Trophoblast cell (in vitro differentiated cells and primary cell): ENCODE measurements around the gene HFE.

Source experiments
- DNase-seq, 2 donors: peaks; one replicate each; pipeline ENCODE4 v3.0.0-alpha.2; 2016
- H2AFZ ChIP-seq: 2 replicates; pipeline ENCODE4 v1.6.1; 2013; ENCODE audit warnings: low read length, moderate library complexity, mild to moderate bottlenecking; ENCODE audit not compliant: insufficient read depth, poor library complexity
- H2AK5ac ChIP-seq: 2 replicates; pipeline ENCODE4 v1.6.1; 2013; ENCODE audit warnings: mild to moderate bottlenecking, low read length
- H2BK120ac ChIP-seq: 2 replicates; pipeline ENCODE4 v1.6.1; 2013; ENCODE audit warnings: low read length, mild to moderate bottlenecking, moderate library complexity; ENCODE audit not compliant: insufficient read depth, poor library complexity
- H2BK12ac ChIP-seq: 2 replicates; pipeline ENCODE4 v1.6.1; 2013; ENCODE audit warnings: mild to moderate bottlenecking, low read length, moderate library complexity
- H2BK5ac ChIP-seq: 2 replicates; pipeline ENCODE4 v1.6.1; 2013; ENCODE audit warnings: low read length, low read depth, moderate library complexity, mild to moderate bottlenecking; ENCODE audit not compliant: poor library complexity
- H3K14ac ChIP-seq: 2 replicates; pipeline ENCODE4 v1.6.1; 2013; ENCODE audit warnings: mild to moderate bottlenecking, low read length
- H3K18ac ChIP-seq: 2 replicates; pipeline ENCODE4 v1.6.1; 2013; ENCODE audit warnings: mild to moderate bottlenecking, low read length
- H3K23ac ChIP-seq: 2 replicates; pipeline ENCODE4 v1.6.1; 2013; ENCODE audit warnings: low read length
- H3K27ac ChIP-seq: 2 replicates; pipeline ENCODE4 v1.5.1; 2013; ENCODE audit warnings: low read depth, mild to moderate bottlenecking, inconsistent platforms, low read length, moderate library complexity
- H3K27me3 ChIP-seq: 2 replicates; pipeline ENCODE4 v1.6.1; 2013; ENCODE audit warnings: inconsistent platforms, mild to moderate bottlenecking, low read length, moderate library complexity; ENCODE audit not compliant: insufficient read depth
- H3K36me3 ChIP-seq, 2 experiments: 1 replicate in 1 of 2; 2 replicates in 1 of 2; pipeline ENCODE4 v1.6.1; 2013; ENCODE audit warnings: low read length in 2 of 2, mild to moderate bottlenecking in 2 of 2, moderate library complexity in 1 of 2; ENCODE audit not compliant: insufficient read depth in 2 of 2, control insufficient read depth in 1 of 2
- H3K4ac ChIP-seq: 2 replicates; pipeline ENCODE4 v1.6.1; 2013; ENCODE audit warnings: low read depth, mild to moderate bottlenecking, low read length, moderate library complexity
- H3K4me1 ChIP-seq, 2 experiments: 1 replicate in 1 of 2; 2 replicates in 1 of 2; pipeline ENCODE4 v1.6.1; 2013; ENCODE audit warnings: low read length in 2 of 2, mild to moderate bottlenecking in 2 of 2, moderate library complexity in 1 of 2; ENCODE audit not compliant: insufficient read depth in 2 of 2, control insufficient read depth in 1 of 2
- H3K4me2 ChIP-seq: 2 replicates; pipeline ENCODE4 v1.6.1; 2013; ENCODE audit warnings: inconsistent platforms, mild to moderate bottlenecking, low read length, moderate library complexity
- H3K4me3 ChIP-seq: 2 replicates; pipeline ENCODE4 v1.5.1; 2013; ENCODE audit warnings: mild to moderate bottlenecking, low read depth, low read length, inconsistent platforms
- H3K79me1 ChIP-seq: one replicate; pipeline ENCODE4 v1.6.1; 2013; ENCODE audit warnings: low read length
- H3K79me2 ChIP-seq: 2 replicates; pipeline ENCODE4 v1.6.1; 2013; ENCODE audit warnings: low read length, mild to moderate bottlenecking; ENCODE audit not compliant: control insufficient read depth, insufficient read depth, poor library complexity
- H3K9ac ChIP-seq: 2 replicates; pipeline ENCODE4 v1.6.1; 2013; ENCODE audit warnings: mild to moderate bottlenecking, low read length
- H3K9me3 ChIP-seq: 2 replicates; pipeline ENCODE4 v1.6.1; 2013; ENCODE audit warnings: low read depth, mild to moderate bottlenecking, control low read depth, inconsistent platforms, low read length; ENCODE audit not compliant: insufficient read depth
- H4K12ac ChIP-seq: 2 replicates; pipeline ENCODE4 v1.6.1; 2013; ENCODE audit warnings: low read depth, mild to moderate bottlenecking, low read length, moderate library complexity
- H4K8ac ChIP-seq: 2 replicates; pipeline ENCODE4 v1.6.1; 2013; ENCODE audit warnings: low read depth, mild to moderate bottlenecking, low read length, moderate library complexity
- H4K91ac ChIP-seq: one replicate; pipeline ENCODE4 v1.6.1; 2013; ENCODE audit warnings: low read depth, mild to moderate bottlenecking, low read length, moderate library complexity
- WGBS: extraction: QIAGEN DNeasy Blood & Tissue Kit; methylation state at CpG from one replicate; pipeline ENCODE4 v1.1.7; 2013; ENCODE audit warnings: missing lambda C conversion rate; ENCODE audit not compliant: insufficient read length, insufficient coverage; ENCODE audit errors: extremely low coverage; 5-methylcytosine and 5-hydroxymethylcytosine counted together

HFE gene

GRCh38 chr6:26122793-26123674 is 35.8 kb downstream of the HFE start:
- no CpG with 5 or more reads among the region's 38 CpGs for WGBS
- H3K4me3 ChIP-seq, result peak overlapping the region; percentile 77

DNA sequence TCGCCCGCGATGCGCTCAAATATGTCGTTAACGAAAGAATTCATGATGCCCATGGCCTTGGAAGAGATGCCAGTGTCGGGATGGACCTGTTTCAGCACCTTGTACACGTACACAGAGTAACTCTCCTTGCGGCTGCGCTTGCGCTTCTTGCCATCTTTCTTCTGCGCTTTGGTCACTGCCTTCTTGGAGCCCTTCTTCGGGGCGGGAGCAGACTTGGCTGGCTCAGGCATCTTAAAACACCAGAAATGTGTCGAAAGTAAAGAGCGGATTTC is 36.4 kb downstream of the HFE start:
- Histone ChIP-seq H3K9ac (peak overlapping the region; percentile 76), H2AFZ (no peak overlapping the region), H3K4me3 (peak overlapping the region; percentile 77), H4K12ac (peak overlapping the region; percentile 74), H3K27ac (peak overlapping the region; percentile 93), H3K27me3 (no peaks in the 10 kb centered on the region), H4K91ac (peak overlapping the region; percentile 81), H3K18ac (peak overlapping the region; percentile 90), H3K79me1 (peaks cover 18% of the 10 kb centered on the region), H4K8ac (peak overlapping the region; percentile 63), H3K23ac (no peak overlapping the region), H3K4me1 (peaks cover 0 to 5% of the 10 kb centered on the region in 2 experiments), H3K4me2 (peak overlapping the region; percentile 89), H3K36me3 (no peaks in the 10 kb centered on the region), H3K79me2 (peaks cover 18% of the 10 kb centered on the region), H3K9me3 (no peaks in the 10 kb centered on the region), H3K4ac (peak overlapping the region; percentile 60), H3K14ac (peak overlapping the region; percentile 94), H2AK5ac (peak overlapping the region; percentile 88), H2BK12ac (peak overlapping the region; percentile 35), H2BK5ac (peak overlapping the region; percentile 87), H2BK120ac (peak overlapping the region; percentile 71)
- DNase-seq, result no peak
- no CpG with 5 or more reads among the region's 16 CpGs for WGBS

More at GRCh38 chr6:26122793-26123674, 35.8 kb downstream of the HFE start:
- H3K23ac ChIP-seq, result no peak overlapping the region
- peak overlapping the region; percentile 76 for H3K9ac ChIP-seq
- peak overlapping the region; percentile 74 for H4K12ac ChIP-seq
- H2BK12ac ChIP-seq, result peak overlapping the region; percentile 35
- peak overlapping the region; percentile 88 for H2AK5ac ChIP-seq
- H4K91ac ChIP-seq, result peak overlapping the region; percentile 81
- peaks cover 0 to 5% of the 10 kb centered on the region in 2 experiments for H3K4me1 ChIP-seq
- peaks cover 18% of the 10 kb centered on the region for H3K79me1 ChIP-seq
- H3K4me2 ChIP-seq, result peak overlapping the region; percentile 89
- H3K9me3 ChIP-seq, result no peaks in the 10 kb centered on the region
- H3K27me3 ChIP-seq, result no peaks in the 10 kb centered on the region
- H3K36me3 ChIP-seq, result no peaks in the 10 kb centered on the region
- peak overlapping the region; percentile 60 for H3K4ac ChIP-seq
- H3K27ac ChIP-seq, result peak overlapping the region; percentile 93
- peak overlapping the region; percentile 94 for H3K14ac ChIP-seq
- H2AFZ ChIP-seq, result no peak overlapping the region
- H2BK120ac ChIP-seq, result peak overlapping the region; percentile 71
- H3K18ac ChIP-seq, result peak overlapping the region; percentile 90
- DNase-seq, result peak; percentile 94 to 95
- H2BK5ac ChIP-seq, result peak overlapping the region; percentile 87
- H3K79me2 ChIP-seq, result peaks cover 18% of the 10 kb centered on the region
- peak overlapping the region; percentile 63 for H4K8ac ChIP-seq

GRCh38 chr6:26123947-26124780 is 36.9 kb downstream of the HFE start:
- peak; percentile 93 to 99 for DNase-seq
- H3K27me3 ChIP-seq, result no peaks in the 10 kb centered on the region

More at GRCh38 chr6:26123947-26124780, 36.9 kb downstream of the HFE start:
- H3K4ac ChIP-seq, result peak overlapping the region; percentile 4
- H3K18ac ChIP-seq, result peak overlapping the region; percentile 71
- peak overlapping the region; percentile 89 for H3K4me2 ChIP-seq
- H3K79me2 ChIP-seq, result peaks cover 18% of the 10 kb centered on the region
- H2AFZ ChIP-seq, result no peak overlapping the region
- no peak overlapping the region for H4K12ac ChIP-seq
- H2BK12ac ChIP-seq, result no peak overlapping the region
- no peak overlapping the region for H4K8ac ChIP-seq
- peak overlapping the region; percentile 95 for H3K9ac ChIP-seq
- H3K27ac ChIP-seq, result peak overlapping the region; percentile 69
- peaks cover 18% of the 10 kb centered on the region for H3K79me1 ChIP-seq
- H2BK5ac ChIP-seq, result peak overlapping the region; percentile 49
- H3K9me3 ChIP-seq, result no peaks in the 10 kb centered on the region
- no peak overlapping the region for H2AK5ac ChIP-seq
- peak overlapping the region; percentile 50 for H3K14ac ChIP-seq
- H4K91ac ChIP-seq, result no peak overlapping the region
- no peaks in the 10 kb centered on the region for H3K36me3 ChIP-seq
- no peak overlapping the region for H3K23ac ChIP-seq
- H2BK120ac ChIP-seq, result no peak overlapping the region
- H3K4me3 ChIP-seq, result peak overlapping the region; percentile 91
- peaks cover 0 to 5% of the 10 kb centered on the region in 2 experiments for H3K4me1 ChIP-seq
- WGBS, result no CpG with 5 or more reads among the region's 45 CpGs
